NCI-H1048 (cell line): ENCODE measurements around the gene PIGX.

Source experiments
- DNase-seq: peaks from one replicate; lab custom pipeline; 2025; lab: John Stamatoyannopoulos, UW

The PIGX gene

GRCh38 chr3:196711838-196712513, at the start of gene PIGX, which contains the start of gene CEP19:
Gene PIGX, plus strand, starts transcription at chr3:196712377.
Gene CEP19, minus strand, starts transcription at chr3:196712250. Its CDS starts 3,593 bp downstream, at chr3:196708657.
- DNase-seq, result peak; percentile 61

- no peak for DNase-seq
Observed at GRCh38 chr3:196662711-196663571, 49.2 kb upstream of the PIGX start.

GRCh38 chr3:196666001-196666867, 45.9 kb upstream of the PIGX start:
- DNase-seq, result no peak

DNA sequence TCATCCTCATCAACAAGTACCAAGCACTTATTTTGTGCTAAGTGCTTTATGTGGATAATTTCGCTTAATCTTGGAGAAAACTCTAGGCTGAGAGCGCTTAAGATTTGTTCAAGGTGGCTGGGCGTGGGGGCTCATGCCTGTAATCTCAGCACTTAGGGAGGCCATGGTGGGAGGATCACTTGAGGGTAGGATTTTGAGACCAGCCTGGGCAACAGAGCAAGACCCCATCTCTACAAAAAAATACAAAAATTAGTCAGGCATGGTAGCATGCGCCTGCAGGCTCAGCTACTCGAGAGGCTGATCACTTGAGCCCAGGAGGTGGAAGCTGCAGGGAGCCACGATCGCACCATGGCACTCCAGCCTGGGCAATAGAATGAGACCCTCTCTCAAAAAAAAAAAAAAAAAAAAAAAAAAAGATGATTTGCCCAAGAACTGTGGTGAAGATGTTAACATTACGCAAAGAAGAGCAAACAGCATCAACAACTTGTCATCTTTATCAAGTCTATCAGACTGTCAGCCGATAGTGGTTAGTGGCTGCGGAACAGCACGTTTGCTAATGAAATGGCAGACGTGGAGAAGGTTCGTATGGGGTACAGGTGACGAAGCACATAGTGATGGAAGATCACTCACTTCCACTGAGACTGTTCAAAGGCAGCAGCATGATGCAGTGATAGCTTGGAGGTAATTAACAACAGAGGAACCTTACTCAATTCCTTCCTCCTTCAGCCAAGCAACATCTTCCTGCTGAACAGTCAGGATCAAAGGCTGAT, 44.9 kb upstream of the PIGX start:
- DNase-seq, result no peak

DNA sequence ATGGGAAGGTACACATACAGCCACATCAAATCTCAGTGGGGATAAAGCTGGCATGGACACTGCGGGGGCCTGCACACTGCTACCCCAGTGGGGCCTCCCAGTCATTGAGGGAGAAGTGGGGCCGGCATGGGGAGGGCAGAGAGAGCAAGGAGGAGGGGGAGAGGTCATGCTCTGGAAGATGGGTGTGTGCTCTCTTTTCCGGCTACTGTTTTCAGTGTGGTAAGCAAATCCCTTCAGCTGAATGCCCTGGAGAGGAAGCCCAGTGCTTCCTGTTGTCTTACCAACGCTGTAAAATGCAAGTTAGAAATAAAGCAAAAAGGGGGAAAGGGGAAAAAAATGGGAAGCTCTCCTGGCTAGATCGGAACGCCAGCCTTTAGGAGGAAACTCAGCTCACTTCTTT, 41.8 kb upstream of the PIGX start:
- DNase-seq, result no peak

- no peak for DNase-seq
Observed at GRCh38 chr3:196673632-196674031, 38.5 kb upstream of the PIGX start.

- no peak for DNase-seq
Observed at GRCh38 chr3:196677353-196677752, 34.8 kb upstream of the PIGX start.

GRCh38 chr3:196677931-196678330, 34.2 kb upstream of the PIGX start:
- DNase-seq, result no peak

- DNase-seq, result no peak
Observed at GRCh38 chr3:196684548-196685407, 27.4 kb upstream of the PIGX start.

DNA sequence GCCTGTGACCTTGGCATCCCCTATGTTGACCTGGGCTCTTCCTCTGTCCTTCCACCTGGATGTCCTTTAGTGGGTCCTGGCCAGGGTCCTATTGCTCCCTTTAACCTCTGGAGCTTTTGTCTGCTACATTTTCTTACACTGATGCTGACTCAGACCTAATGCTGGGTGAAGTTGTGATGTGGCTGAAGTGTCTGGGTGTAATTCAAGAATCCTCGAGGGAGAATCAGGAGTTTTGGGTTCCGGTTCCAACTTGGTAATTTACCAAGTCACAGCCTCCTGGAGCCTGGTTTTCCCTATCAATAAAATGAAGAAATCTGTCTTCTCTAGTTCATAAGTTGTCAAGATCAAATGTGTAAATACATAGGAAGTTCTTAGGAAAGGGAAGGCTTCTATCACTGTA, 25.7 kb upstream of the PIGX start:
- DNase-seq, result no peak

- no peak for DNase-seq
Observed at GRCh38 chr3:196688349-196688748, 23.8 kb upstream of the PIGX start.

DNA sequence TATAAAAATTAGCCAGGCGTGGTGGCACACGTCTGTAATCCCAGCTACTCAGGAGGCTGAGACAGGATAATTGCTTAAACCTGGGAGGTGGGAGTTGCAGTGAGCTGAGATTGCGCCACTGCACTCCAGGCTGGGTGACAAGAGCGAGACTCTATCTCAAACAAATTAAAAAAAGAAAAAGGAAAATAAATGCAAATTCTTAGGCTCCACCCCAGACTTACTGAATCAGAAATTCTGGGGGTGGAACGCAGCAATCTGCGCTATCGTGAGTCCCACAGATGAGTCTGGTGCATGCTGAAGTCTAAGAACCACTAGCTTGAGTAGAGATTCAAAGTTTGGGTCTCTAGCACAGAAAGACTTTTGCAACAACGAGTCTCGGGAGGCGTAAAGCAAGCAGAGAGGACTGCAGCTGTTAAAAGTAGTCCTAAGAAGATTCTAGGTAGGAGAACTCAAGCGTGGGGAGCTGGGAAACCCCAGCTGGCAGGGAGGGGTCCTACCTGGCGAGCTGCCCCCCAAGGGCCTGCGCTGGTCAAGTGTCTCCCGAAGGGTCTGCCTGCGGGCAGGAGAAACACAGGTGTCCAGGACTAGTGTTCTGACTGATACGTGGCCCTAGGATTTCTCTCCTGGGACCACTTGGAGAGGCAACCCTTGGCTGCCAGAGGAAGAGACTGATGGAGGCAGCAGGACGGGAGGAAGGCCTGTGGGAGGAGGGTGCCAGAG, 22.1 kb upstream of the PIGX start:
- DNase-seq, result no peak

DNA sequence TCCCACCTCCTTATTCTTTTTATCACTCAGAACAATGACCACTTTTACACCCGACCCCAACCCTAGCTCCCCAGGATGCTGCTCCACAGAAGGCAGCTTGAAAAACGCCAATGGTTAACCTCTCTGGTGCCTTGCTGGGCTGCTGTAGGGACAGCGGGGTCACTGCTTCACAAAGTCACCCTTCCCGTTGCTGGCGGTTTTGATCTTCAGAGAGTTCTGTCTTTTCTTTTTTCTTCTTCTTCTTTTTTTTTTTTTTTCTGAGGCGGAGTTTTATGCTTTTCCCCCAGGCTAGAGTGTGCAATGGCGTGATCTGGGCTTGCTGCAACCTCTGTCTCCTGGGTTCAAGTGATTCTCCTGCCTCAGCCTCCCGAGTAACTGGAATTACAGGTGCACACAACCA, 20.8 kb upstream of the PIGX start:
- DNase-seq, result no peak

- no peak for DNase-seq
Observed at GRCh38 chr3:196694202-196694638, 18.0 kb upstream of the PIGX start.

DNA sequence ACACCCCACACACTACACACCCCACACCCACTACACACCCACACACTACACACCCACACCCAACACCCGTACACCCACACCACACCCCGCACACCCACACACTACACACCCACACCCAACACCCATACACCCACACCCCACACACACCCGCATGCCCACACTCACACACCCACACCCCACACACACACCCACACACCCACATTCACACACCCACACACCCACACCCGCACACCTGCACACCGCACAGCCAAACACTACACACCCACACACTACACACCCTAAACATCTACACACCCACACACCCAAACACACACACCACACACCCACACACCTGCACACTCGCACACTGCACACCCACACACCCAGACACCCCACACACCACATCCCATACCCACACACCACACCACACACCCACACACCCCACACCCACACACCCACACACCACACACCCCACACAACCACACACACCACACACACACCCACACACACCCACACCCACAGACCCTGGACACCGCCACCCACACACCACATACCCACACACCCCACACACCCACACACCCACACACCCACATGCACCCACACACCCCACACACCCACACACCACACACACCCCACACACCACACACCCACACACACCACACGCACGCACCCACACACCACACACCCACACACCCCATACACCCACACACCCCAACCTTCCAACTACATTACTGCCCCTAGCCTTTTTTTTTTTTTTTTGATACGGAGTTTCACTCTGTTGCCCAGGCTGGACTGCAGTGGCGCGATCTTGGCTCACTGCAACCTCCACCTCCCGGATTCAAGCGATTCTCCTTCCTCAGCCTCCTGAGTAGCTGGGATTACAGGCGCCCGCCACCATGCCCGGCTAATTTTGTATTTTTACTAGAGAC, 17.0 kb upstream of the PIGX start:
- no peak for DNase-seq

- DNase-seq, result no peak
Observed at GRCh38 chr3:196695849-196696226, 16.3 kb upstream of the PIGX start.

DNA sequence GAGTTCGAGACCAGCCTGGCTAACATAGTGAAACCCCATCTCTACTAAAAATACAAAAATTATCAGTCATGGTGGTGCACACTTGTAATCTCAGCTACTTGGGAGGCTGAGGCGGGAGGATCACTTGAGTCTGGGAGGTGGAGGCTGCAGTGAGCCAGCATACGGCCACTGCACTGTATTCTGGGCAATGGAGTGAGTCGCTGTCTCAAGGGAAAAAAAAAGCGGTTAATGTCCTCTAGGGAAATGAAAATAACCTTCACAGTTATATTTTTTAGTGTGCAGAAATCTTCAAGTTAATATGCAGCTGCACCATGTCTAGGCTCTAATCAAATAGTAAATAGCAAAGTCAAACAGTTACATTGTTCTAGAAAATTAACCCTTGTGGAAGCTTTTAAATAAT, 14.9 kb upstream of the PIGX start:
- DNase-seq, result no peak

GRCh38 chr3:196699749-196700148, 12.4 kb upstream of the PIGX start:
- no peak for DNase-seq

DNA sequence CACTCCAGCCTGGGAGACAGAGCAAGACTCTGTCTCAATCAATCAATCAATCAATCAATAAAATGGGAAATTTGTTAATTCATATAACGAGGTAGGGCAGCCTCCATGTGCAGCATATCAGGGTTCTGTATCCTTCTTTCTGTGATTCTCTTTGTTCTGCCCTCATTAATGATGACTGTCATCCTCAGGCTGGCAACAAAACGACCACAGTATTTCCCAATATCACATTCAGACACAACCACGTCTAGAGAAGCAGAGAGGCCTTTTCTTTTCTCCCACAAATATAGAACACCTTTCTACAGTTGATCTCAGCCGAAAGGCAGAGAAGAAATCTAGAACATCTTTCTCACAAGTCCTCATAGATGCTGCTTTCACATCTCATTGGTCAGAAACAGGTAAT, 11.4 kb upstream of the PIGX start:
- DNase-seq, result no peak
